OCI-LY1 (cell line): ENCODE data around the gene DLL4.

Source experiments
- H2AFZ ChIP-seq: fragments of 200-600 bp; sonication (generic), shearing (Covaris generic); 2 replicates; pipeline ENCODE4 v1.6.0; 2014; ENCODE audit warnings: antibody characterized with exemption, mild to moderate bottlenecking, low read length
- H3F3A ChIP-seq: fragments of 200-600 bp; sonication (generic), shearing (Covaris generic); 2 replicates; pipeline ENCODE4 v1.6.0; 2014; ENCODE audit warnings: mild to moderate bottlenecking, antibody characterized with exemption, low read length, moderate library complexity; ENCODE audit not compliant: insufficient read depth
- H3K27ac ChIP-seq: fragments of 200-600 bp; sonication (generic); 2 replicates; pipeline ENCODE4 v1.5.1; 2014; ENCODE audit warnings: low read length, mixed run types, mild to moderate bottlenecking, low read depth; ENCODE audit not compliant: poor library complexity, severe bottlenecking
- H3K27me3 ChIP-seq: fragments of 200-600 bp; sonication (generic); 2 replicates; pipeline ENCODE4 v1.6.0; 2014; ENCODE audit warnings: antibody characterized with exemption, mild to moderate bottlenecking, low read length, moderate library complexity; ENCODE audit not compliant: insufficient read depth
- H3K36me3 ChIP-seq: fragments of 200-600 bp; sonication (generic); 2 replicates; pipeline ENCODE4 v1.6.1; 2014; ENCODE audit warnings: mild to moderate bottlenecking, antibody characterized with exemption, low read length, moderate library complexity, mixed read lengths; ENCODE audit not compliant: insufficient read depth
- H3K4me1 ChIP-seq: fragments of 200-600 bp; sonication (generic); 2 replicates; pipeline ENCODE4 v1.5.1; 2014; ENCODE audit warnings: mild to moderate bottlenecking, low read length, moderate library complexity; ENCODE audit not compliant: insufficient read depth, severe bottlenecking
- H3K4me2 ChIP-seq: fragments of 200-600 bp; sonication (generic), shearing (Covaris generic); 2 replicates; pipeline ENCODE4 v1.6.1; 2014; ENCODE audit warnings: low read length
- H3K4me3 ChIP-seq: fragments of 200-600 bp; sonication (generic); 2 replicates; pipeline ENCODE4 v1.5.1; 2014; ENCODE audit warnings: low read length, low read depth, mild to moderate bottlenecking, mixed read lengths; ENCODE audit not compliant: poor library complexity, severe bottlenecking
- H3K79me2 ChIP-seq: fragments of 200-600 bp; shearing (Covaris generic); 2 replicates; pipeline ENCODE4 v1.6.1; 2016; ENCODE audit warnings: mixed run types, low read length, mixed read lengths; ENCODE audit not compliant: insufficient read depth
- H3K9ac ChIP-seq: fragments of 200-600 bp; sonication (generic), shearing (Covaris generic); 2 replicates; pipeline ENCODE4 v1.6.1; 2014; ENCODE audit warnings: mild to moderate bottlenecking, low read length, mixed read lengths
- H3K9me2 ChIP-seq: fragments of 200-600 bp; sonication (generic), shearing (Covaris generic); 2 replicates; pipeline ENCODE4 v1.6.1; 2014; ENCODE audit warnings: low read depth, mild to moderate bottlenecking, low read length, mixed read lengths
- H3K9me3 ChIP-seq: fragments of 200-600 bp; shearing (Covaris generic); 2 replicates; pipeline ENCODE4 v1.6.1; 2014; ENCODE audit warnings: low read length, mixed read lengths
- H4K20me1 ChIP-seq: fragments of 200-600 bp; sonication (generic), shearing (Covaris generic); 2 replicates; pipeline ENCODE4 v1.6.0; 2016; ENCODE audit warnings: mild to moderate bottlenecking, low read length; ENCODE audit not compliant: insufficient read depth
- CTCF ChIP-seq: fragments of 200-600 bp; sonication (generic), shearing (Covaris generic); IDR thresholded peaks from 2 replicates; pipeline ENCODE4 v1.5.1; 2017; ENCODE audit warnings: mild to moderate bottlenecking, antibody characterized with exemption, low read length, moderate library complexity, mixed read lengths
- EZH2 ChIP-seq: fragments of 200-600 bp; sonication (generic), shearing (Covaris generic); IDR thresholded peaks from 2 replicates; pipeline ENCODE4 v1.8.0; 2017; ENCODE audit warnings: borderline replicate concordance, mixed run types, mild to moderate bottlenecking, antibody characterized with exemption, low read length, moderate library complexity, mixed read lengths

The DLL4 gene

GRCh38 chr15:40886586-40886985 is 42.6 kb upstream of the DLL4 start:
- no peak for TF ChIP-seq CTCF
- TF ChIP-seq EZH2: no peak
- H3K27me3 ChIP-seq: no peaks in the 10 kb centered on the region; the same call in 1 of the 2 replicates
- no peaks in the 10 kb centered on the region for H3K9me3 ChIP-seq
- H3K4me1 ChIP-seq: no peaks in the 10 kb centered on the region
- no peak overlapping the region for H3K4me2 ChIP-seq
- no peak overlapping the region for H3K27ac ChIP-seq
- H3K36me3 ChIP-seq: no peaks in the 10 kb centered on the region
- no peaks in the 10 kb centered on the region for H3F3A ChIP-seq
- H4K20me1 ChIP-seq: no peaks in the 10 kb centered on the region
- H3K9ac ChIP-seq: no peak overlapping the region
- no peak overlapping the region for H2AFZ ChIP-seq
- no peak overlapping the region for H3K4me3 ChIP-seq
- no peaks in the 10 kb centered on the region for H3K9me2 ChIP-seq
- no peaks in the 10 kb centered on the region for H3K79me2 ChIP-seq

GRCh38 chr15:40889112-40889511 is 40.0 kb upstream of the DLL4 start:
- Histone ChIP-seq H3K4me1 (peaks cover 5% of the 10 kb centered on the region), H3F3A (no peaks in the 10 kb centered on the region), H3K79me2 (no peaks in the 10 kb centered on the region), H3K4me2 (no peak overlapping the region), H3K27ac (no peak overlapping the region), H4K20me1 (no peaks in the 10 kb centered on the region), H3K9ac (no peak overlapping the region), H2AFZ (no peak overlapping the region), H3K4me3 (no peak overlapping the region), H3K27me3 (no peaks in the 10 kb centered on the region; the same call in 1 of the 2 replicates), H3K36me3 (no peaks in the 10 kb centered on the region), H3K9me3 (no peaks in the 10 kb centered on the region), H3K9me2 (no peaks in the 10 kb centered on the region)
- TF ChIP-seq EZH2 (no peak), CTCF (no peak)

GRCh38 chr15:40891138-40891537 is 38.0 kb upstream of the DLL4 start:
- H3K9me3 ChIP-seq: no peaks in the 10 kb centered on the region
- no peaks in the 10 kb centered on the region for H3K79me2 ChIP-seq
- H3K27ac ChIP-seq: no peak overlapping the region
- H3K9me2 ChIP-seq: no peaks in the 10 kb centered on the region
- no peak overlapping the region for H3K4me3 ChIP-seq
- no peak overlapping the region for H3K4me2 ChIP-seq
- H4K20me1 ChIP-seq: no peaks in the 10 kb centered on the region
- H3K27me3 ChIP-seq: no peaks in the 10 kb centered on the region; the same call in 1 of the 2 replicates
- H3F3A ChIP-seq: no peaks in the 10 kb centered on the region
- no peak overlapping the region for H2AFZ ChIP-seq
- H3K9ac ChIP-seq: no peak overlapping the region
- peaks cover 4% of the 10 kb centered on the region; the same call in 1 of the 2 replicates for H3K36me3 ChIP-seq
- TF ChIP-seq CTCF (no peak), EZH2 (no peak)
- peaks cover 17% of the 10 kb centered on the region for H3K4me1 ChIP-seq
